Neural cell (in vitro differentiated cells): ENCODE data around the gene KCNK10. TPM values are rescaled to one million over a fixed set of nuclear protein-coding genes. Genes with fewer than 3 reads are reported as not detected.

Experiments
- H2AFZ ChIP-seq: fragments of 200-600, 300-800 bp; sonication (generic), shearing (Covaris generic); 2 replicates; pipeline ENCODE4 v1.6.0; 2014; ENCODE audit warnings: low read depth, mild to moderate bottlenecking, antibody characterized with exemption, low read length, moderate library complexity
- H3F3A ChIP-seq: fragments of 200-600 bp; shearing (Covaris generic); 2 replicates; pipeline ENCODE4 v1.6.1; 2016; ENCODE audit warnings: mild to moderate bottlenecking, moderate library complexity, mixed read lengths, antibody characterized with exemption, low read length; ENCODE audit not compliant: insufficient read depth, poor library complexity, severe bottlenecking
- H3K27ac ChIP-seq: fragments of 200-600, 300-800 bp; sonication (generic), shearing (Covaris generic); 2 replicates; pipeline ENCODE4 v1.5.1; 2014; ENCODE audit warnings: mild to moderate bottlenecking, low read length, moderate library complexity
- H3K27me3 ChIP-seq: fragments of 300-800, 200-600 bp; sonication (generic), shearing (Covaris generic); 2 replicates; pipeline ENCODE4 v1.6.0; 2014; ENCODE audit warnings: mild to moderate bottlenecking, low read depth, low read length, moderate library complexity; ENCODE audit not compliant: insufficient read depth
- H3K36me3 ChIP-seq: fragments of 300-800, 200-600 bp; sonication (generic), shearing (Covaris generic); 2 replicates; pipeline ENCODE4 v1.5.1; 2014; ENCODE audit warnings: mild to moderate bottlenecking, antibody characterized with exemption, low read length, moderate library complexity; ENCODE audit not compliant: insufficient read depth
- H3K4me2 ChIP-seq: fragments of 300-800, 200-600 bp; sonication (generic), shearing (Covaris generic); 2 replicates; pipeline ENCODE4 v1.6.0; 2014; ENCODE audit warnings: mild to moderate bottlenecking, low read length
- H3K4me3 ChIP-seq: fragments of 300-800, 200-600 bp; sonication (generic), shearing (Covaris generic); 2 replicates; pipeline ENCODE4 v1.5.1; 2014; ENCODE audit warnings: mild to moderate bottlenecking, low read length, moderate library complexity
- H3K79me2 ChIP-seq: fragments of 200-600 bp; shearing (Covaris generic); replicated peaks from 2 replicates; pipeline ENCODE4 v1.6.0; 2014; ENCODE audit warnings: mild to moderate bottlenecking, low read length, moderate library complexity; ENCODE audit not compliant: insufficient read depth
- H3K9ac ChIP-seq: fragments of 300-800, 200-600 bp; sonication (generic), shearing (Covaris generic); 2 replicates; pipeline ENCODE4 v1.6.1; 2016; ENCODE audit warnings: mild to moderate bottlenecking, low read length, mixed read lengths
- H3K9me2 ChIP-seq: fragments of 200-600 bp; shearing (Covaris generic); 2 replicates; pipeline ENCODE4 v1.6.1; 2016; ENCODE audit warnings: mild to moderate bottlenecking, low read length, mixed read lengths; ENCODE audit not compliant: insufficient read depth
- H3K9me3 ChIP-seq: fragments of 200-600, 300-800 bp; sonication (generic), shearing (Covaris generic); 2 replicates; pipeline ENCODE4 v1.6.1; 2016; ENCODE audit warnings: mild to moderate bottlenecking, mixed run types, low read length, moderate library complexity, mixed read lengths
- H4K20me1 ChIP-seq: fragments of 200-600 bp; shearing (Covaris generic); 2 replicates; pipeline ENCODE4 v1.6.1; 2016; ENCODE audit warnings: mild to moderate bottlenecking, mixed run types; ENCODE audit not compliant: insufficient read depth
- CTCF ChIP-seq: fragments of 450-650 bp; IDR thresholded peaks from 2 replicates; pipeline ENCODE4 v1.5.1; 2014; ENCODE audit warnings: antibody characterized with exemption, mild to moderate bottlenecking, moderate library complexity; ENCODE audit not compliant: poor library complexity, severe bottlenecking
- EP300 ChIP-seq: fragments of 450-650 bp; conservative IDR thresholded peaks from 2 replicates; pipeline ENCODE4 v1.6.1; 2014; ENCODE audit warnings: antibody characterized with exemption, mild to moderate bottlenecking, moderate library complexity; ENCODE audit not compliant: poor library complexity, severe bottlenecking
- EZH2 ChIP-seq: fragments of 200-600, 300-800 bp; shearing (Covaris generic), sonication (generic); IDR thresholded peaks from 2 replicates; pipeline ENCODE4 v1.6.1; 2014; ENCODE audit warnings: antibody characterized with exemption, low read length, borderline replicate concordance, mild to moderate bottlenecking; ENCODE audit not compliant: insufficient read depth, poor library complexity, severe bottlenecking
- MXI1 ChIP-seq: fragments of 450-650 bp; conservative IDR thresholded peaks from 2 replicates; pipeline ENCODE4 v1.6.1; 2014; ENCODE audit warnings: antibody characterized with exemption, mild to moderate bottlenecking; ENCODE audit not compliant: poor library complexity, severe bottlenecking
- POLR2AphosphoS5 ChIP-seq: IDR thresholded peaks from 2 replicates; pipeline ENCODE4 v1.6.1; 2012
- RAD21 ChIP-seq: fragments of 450-650 bp; conservative IDR thresholded peaks from 2 replicates; pipeline ENCODE4 v1.6.1; 2014; ENCODE audit warnings: antibody characterized with exemption, mild to moderate bottlenecking, moderate library complexity
- SMC3 ChIP-seq: fragments of 450-650 bp; conservative IDR thresholded peaks from 2 replicates; pipeline ENCODE4 v1.6.1; 2014; ENCODE audit warnings: antibody characterized with exemption, mild to moderate bottlenecking, moderate library complexity; ENCODE audit not compliant: poor library complexity
- TAF1 ChIP-seq: IDR thresholded peaks from 2 replicates; pipeline ENCODE4 v1.6.1; 2012; ENCODE audit warnings: low read depth
- polyA plus RNA-seq: library from polyadenylated mRNA; depleted of rRNA; stranded (reverse); fragments of >200 nt; gene quantifications from 2 replicates; pipeline ENCODE4 v1.2.3, GENCODE V29; 2014
- TF ChIP-seq, protein P1 (sequence below): IDR thresholded peaks from 2 replicates; pipeline ENCODE4 v1.6.1; 2012; ENCODE audit warnings: borderline replicate concordance

KCNK10 gene
- polyA plus RNA-seq, 1 donor from 2014 or later: 6.9 TPM

- H3K9me2 ChIP-seq: no peaks in the 10 kb centered on the region
- no peaks in the 10 kb centered on the region for H3F3A ChIP-seq
- no peaks in the 10 kb centered on the region for H4K20me1 ChIP-seq
- no peak overlapping the region for H3K4me2 ChIP-seq
- no peaks in the 10 kb centered on the region for H3K79me2 ChIP-seq
- H3K36me3 ChIP-seq: no peaks in the 10 kb centered on the region
- TF ChIP-seq RAD21 (no peak), POLR2AphosphoS5 (no peak), EZH2 (no peak)
- TF ChIP-seq, protein P1, sequence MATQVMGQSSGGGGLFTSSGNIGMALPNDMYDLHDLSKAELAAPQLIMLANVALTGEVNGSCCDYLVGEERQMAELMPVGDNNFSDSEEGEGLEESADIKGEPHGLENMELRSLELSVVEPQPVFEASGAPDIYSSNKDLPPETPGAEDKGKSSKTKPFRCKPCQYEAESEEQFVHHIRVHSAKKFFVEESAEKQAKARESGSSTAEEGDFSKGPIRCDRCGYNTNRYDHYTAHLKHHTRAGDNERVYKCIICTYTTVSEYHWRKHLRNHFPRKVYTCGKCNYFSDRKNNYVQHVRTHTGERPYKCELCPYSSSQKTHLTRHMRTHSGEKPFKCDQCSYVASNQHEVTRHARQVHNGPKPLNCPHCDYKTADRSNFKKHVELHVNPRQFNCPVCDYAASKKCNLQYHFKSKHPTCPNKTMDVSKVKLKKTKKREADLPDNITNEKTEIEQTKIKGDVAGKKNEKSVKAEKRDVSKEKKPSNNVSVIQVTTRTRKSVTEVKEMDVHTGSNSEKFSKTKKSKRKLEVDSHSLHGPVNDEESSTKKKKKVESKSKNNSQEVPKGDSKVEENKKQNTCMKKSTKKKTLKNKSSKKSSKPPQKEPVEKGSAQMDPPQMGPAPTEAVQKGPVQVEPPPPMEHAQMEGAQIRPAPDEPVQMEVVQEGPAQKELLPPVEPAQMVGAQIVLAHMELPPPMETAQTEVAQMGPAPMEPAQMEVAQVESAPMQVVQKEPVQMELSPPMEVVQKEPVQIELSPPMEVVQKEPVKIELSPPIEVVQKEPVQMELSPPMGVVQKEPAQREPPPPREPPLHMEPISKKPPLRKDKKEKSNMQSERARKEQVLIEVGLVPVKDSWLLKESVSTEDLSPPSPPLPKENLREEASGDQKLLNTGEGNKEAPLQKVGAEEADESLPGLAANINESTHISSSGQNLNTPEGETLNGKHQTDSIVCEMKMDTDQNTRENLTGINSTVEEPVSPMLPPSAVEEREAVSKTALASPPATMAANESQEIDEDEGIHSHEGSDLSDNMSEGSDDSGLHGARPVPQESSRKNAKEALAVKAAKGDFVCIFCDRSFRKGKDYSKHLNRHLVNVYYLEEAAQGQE: no peak
- H2AFZ ChIP-seq: no peak overlapping the region
- no peak overlapping the region for H3K9ac ChIP-seq
- H3K9me3 ChIP-seq: no peaks in the 10 kb centered on the region
- H3K27me3 ChIP-seq: no peaks in the 10 kb centered on the region
- no peak overlapping the region for H3K27ac ChIP-seq
- H3K4me3 ChIP-seq: no peak overlapping the region
Measured at GRCh38 chr14:88229428-88229827, 93.6 kb downstream of the KCNK10 start.

- Histone ChIP-seq H3F3A (no peaks in the 10 kb centered on the region), H3K27me3 (no peaks in the 10 kb centered on the region), H3K4me2 (no peak overlapping the region), H3K27ac (no peak overlapping the region), H3K36me3 (no peaks in the 10 kb centered on the region), H4K20me1 (no peaks in the 10 kb centered on the region), H2AFZ (no peak overlapping the region), H3K9ac (no peak overlapping the region), H3K9me2 (no peaks in the 10 kb centered on the region), H3K79me2 (no peaks in the 10 kb centered on the region), H3K4me3 (no peak overlapping the region), H3K9me3 (no peaks in the 10 kb centered on the region)
- no peak for TF ChIP-seq POLR2AphosphoS5
- no peak for TF ChIP-seq CTCF
- TF ChIP-seq EP300: no peak
- no peak for TF ChIP-seq RAD21
- no peak for TF ChIP-seq SMC3
- TF ChIP-seq MXI1: no peak
- TF ChIP-seq, protein P1: no peak
- TF ChIP-seq EZH2: no peak
- TF ChIP-seq TAF1: no peak
Measured at GRCh38 chr14:88228522-88229236, 94.4 kb downstream of the KCNK10 start.
